Stimulated activated CD4-positive, alpha-beta T cell treated with anti-CD3 and anti-CD28 coated beads, Interleukin-12 subunit alpha, Interleukin-12 subunit beta, amount 100 ng/mL, for 24 hours (primary cell): Measurements from ENCODE around the gene C16orf95.

Experiments
- DNase-seq, 2 experiments: peaks; one replicate each; pipeline ENCODE4 v3.0.0-alpha.2; 2020; ENCODE audit warnings: low read depth in 2 of 2

Gene C16orf95

GRCh38 chr16:87332150-87332549, 15.0 kb upstream of the C16orf95 start:
- no peak for DNase-seq

- no peak for DNase-seq
Observed at GRCh38 chr16:87331241-87331801, 14.1 kb upstream of the C16orf95 start.

- no peak for DNase-seq
Observed at GRCh38 chr16:87330646-87331045, 13.5 kb upstream of the C16orf95 start.

GRCh38 chr16:87330257-87330624, 13.0 kb upstream of the C16orf95 start:
- no peak for DNase-seq

GRCh38 chr16:87329436-87330256, 12.5 kb upstream of the C16orf95 start:
- no peak for DNase-seq

- DNase-seq, result no peak
Observed at GRCh38 chr16:87328846-87329245, 11.7 kb upstream of the C16orf95 start.

GRCh38 chr16:87327798-87328495, 10.8 kb upstream of the C16orf95 start:
- DNase-seq, result no peak

- no peak for DNase-seq
Observed at GRCh38 chr16:87326151-87326571, 9.0 kb upstream of the C16orf95 start.

- no peak for DNase-seq
Observed at GRCh38 chr16:87325423-87325858, 8.2 kb upstream of the C16orf95 start.

- DNase-seq, result no peak
Observed at GRCh38 chr16:87324411-87325275, 7.5 kb upstream of the C16orf95 start.

- no peak for DNase-seq
Observed at GRCh38 chr16:87323727-87324410, 6.7 kb upstream of the C16orf95 start.

- DNase-seq, result no peak
Observed at GRCh38 chr16:87322833-87323726, 5.9 kb upstream of the C16orf95 start.

GRCh38 chr16:87322360-87322759, 5.2 kb upstream of the C16orf95 start:
- DNase-seq, result no peak

- no peak for DNase-seq
Observed at GRCh38 chr16:87321336-87322107, 4.3 kb upstream of the C16orf95 start.

GRCh38 chr16:87320510-87321227, 3.5 kb upstream of the C16orf95 start:
- no peak for DNase-seq

- DNase-seq, result no peak
Observed at GRCh38 chr16:87319997-87320491, 2.9 kb upstream of the C16orf95 start.

GRCh38 chr16:87319011-87319410, 1.8 kb upstream of the C16orf95 start:
- no peak for DNase-seq
